Body of pancreas (tissue), 4 donors: Measurements from ENCODE around the gene AGBL4. TPM values are rescaled to one million over a fixed set of nuclear protein-coding genes. Genes with fewer than 3 reads are reported as not detected.

Experiments used
- ATAC-seq: fragments of 150-250 bp; one replicate; pipeline ENCODE4 v1.9.1; 2016
- DNase-seq, 4 donors: peaks; one replicate each; pipeline ENCODE4 v3.0.0-alpha.2; 2019
- H3K27ac ChIP-seq, 4 donors: fragments of 200-600 bp; sonication (generic); 1 replicate in 3 of 4; 2 replicates in 1 of 4; pipeline versions ENCODE4 v1.5.1 to v1.6.1; 2016 to 2019; ENCODE audit warnings: mild to moderate bottlenecking in 1 of 4, mixed read lengths in 1 of 4, moderate library complexity in 1 of 4
- H3K27me3 ChIP-seq, 2 donors: fragments of 200-600 bp; sonication (generic); one replicate each; pipeline ENCODE4 v1.6.0; 2016; ENCODE audit warnings: mild to moderate bottlenecking in 1 of 2
- H3K36me3 ChIP-seq, 2 donors: fragments of 200-600 bp; sonication (generic); replicated peaks in 1 of 2; 2 replicates each; pipeline ENCODE4 v1.5.1; 2016; ENCODE audit warnings: low read depth in 2 of 2; ENCODE audit not compliant: insufficient read depth in 1 of 2
- H3K4me1 ChIP-seq: fragments of 200-600 bp; sonication (generic); one replicate; pipeline ENCODE4 v1.6.0; 2016
- H3K4me3 ChIP-seq, 2 donors: fragments of 200-600 bp; sonication (generic); 1 replicate in 1 of 2; 2 replicates in 1 of 2; pipeline ENCODE4 v1.5.1; 2016 to 2019
- H3K9me3 ChIP-seq, 3 donors: fragments of 200-600 bp; sonication (generic); 1 replicate in 2 of 3; 2 replicates in 1 of 3; pipeline ENCODE4 v1.5.1; 2016
- CTCF ChIP-seq, 7 experiments: fragments of 450-650 bp in 4 of 7; fragments of 200-600 bp in 3 of 7; sonication (generic) in 3 of 7; IDR thresholded peaks; one replicate each; pipeline ENCODE4 v1.5.1; 2016 to 2019; ENCODE audit warnings: antibody characterized with exemption in 7 of 7
- POLR2A ChIP-seq, 3 donors: fragments of 450-650 bp; IDR thresholded peaks; one replicate each; pipeline ENCODE4 v1.6.1; 2016; ENCODE audit warnings: antibody characterized with exemption in 3 of 3, mild to moderate bottlenecking in 2 of 3
- WGBS, 2 donors: methylation state at CpG; one replicate each; pipeline ENCODE4 v1.1.5; 2017; 5-methylcytosine and 5-hydroxymethylcytosine counted together
- intact Hi-C: fragments of 100-400 bp; cut with DNase I; formaldehyde crosslinking; loops from one replicate; pipeline ENCODE4 v1.15.1; 2023
- total RNA-seq, 2 donors: library from RNA; depleted of rRNA; stranded (reverse); fragments of >200 nt; gene quantifications; one replicate each; pipeline ENCODE4 v1.1.0, GENCODE V29; 2016

The AGBL4 gene
- total RNA-seq, 2 donors from 2014 or later: 0.33 to 0.78 TPM

- no peak for ATAC-seq
- no peaks in the 10 kb centered on the region for H3K27me3 ChIP-seq
- H3K36me3 ChIP-seq: no peaks in the 10 kb centered on the region
- no peaks in the 10 kb centered on the region for H3K9me3 ChIP-seq
- H3K4me3 ChIP-seq: no peak overlapping the region
- TF ChIP-seq CTCF (IDR thresholded peaks at IDR 0.05) (no peak), POLR2A (IDR thresholded peaks at IDR 0.05) (no peak)
- 86 to 90% methylated on average over 7 of the region's 7 CpGs for WGBS, 2 donors
- H3K27ac ChIP-seq: no peak overlapping the region
- DNase-seq: no peak
- intact Hi-C loops: no loop called here
- H3K4me1 ChIP-seq: no peaks in the 10 kb centered on the region
Observed at GRCh38 chr1:48644190-48644900, 1379.4 kb downstream of the AGBL4 start.

GRCh38 chr1:48643193-48643592 lies 1380.6 kb downstream of the AGBL4 start:
- 67 to 83% methylated on average over 1 of the region's 1 CpG for WGBS, 2 donors
- TF ChIP-seq CTCF (IDR thresholded peaks at IDR 0.05) (no peak), POLR2A (IDR thresholded peaks at IDR 0.05) (no peak)

GRCh38 chr1:48640836-48641492 lies 1382.8 kb downstream of the AGBL4 start:
- Histone ChIP-seq H3K36me3 (no peaks in the 10 kb centered on the region), H3K4me3 (no peak overlapping the region)
- intact Hi-C loops: no loop called here

More at GRCh38 chr1:48643193-48643592, 1380.6 kb downstream of the AGBL4 start:
- ATAC-seq (no peak), DNase-seq (no peak)
- intact Hi-C loops: no loop called here
- no peaks in the 10 kb centered on the region for H3K27me3 ChIP-seq
- no peaks in the 10 kb centered on the region for H3K4me1 ChIP-seq
- H3K27ac ChIP-seq: no peak overlapping the region
- no peaks in the 10 kb centered on the region for H3K9me3 ChIP-seq
- H3K4me3 ChIP-seq: no peak overlapping the region
- no peaks in the 10 kb centered on the region for H3K36me3 ChIP-seq

GRCh38 chr1:48629867-48630266 lies 1393.9 kb downstream of the AGBL4 start:
- no peak for ATAC-seq
- Histone ChIP-seq H3K4me3 (no peak overlapping the region), H3K27ac (no peak overlapping the region), H3K4me1 (no peaks in the 10 kb centered on the region), H3K36me3 (no peaks in the 10 kb centered on the region), H3K27me3 (no peaks in the 10 kb centered on the region), H3K9me3 (no peaks in the 10 kb centered on the region)
- DNase-seq: no peak
- TF ChIP-seq CTCF (IDR thresholded peaks at IDR 0.05): no peak
- no peak for TF ChIP-seq POLR2A (IDR thresholded peaks at IDR 0.05)
- WGBS, 2 donors: 73 to 79% methylated on average over 3 of the region's 3 CpGs
- intact Hi-C loops: no loop called here

More at GRCh38 chr1:48640836-48641492, 1382.8 kb downstream of the AGBL4 start:
- H3K9me3 ChIP-seq: no peaks in the 10 kb centered on the region
- no peaks in the 10 kb centered on the region for H3K4me1 ChIP-seq
- no peak for TF ChIP-seq POLR2A (IDR thresholded peaks at IDR 0.05)
- TF ChIP-seq CTCF (IDR thresholded peaks at IDR 0.05): no peak
- DNase-seq (no peak), ATAC-seq (no peak)
- no peak overlapping the region for H3K27ac ChIP-seq
- WGBS, 2 donors: 71 to 89% methylated on average over 5 of the region's 5 CpGs
- no peaks in the 10 kb centered on the region for H3K27me3 ChIP-seq
